Upper lobe of left lung (tissue), 6 donors: ENCODE measurements around the gene GLB1L3. TPM values are rescaled to one million over a fixed set of nuclear protein-coding genes. Genes with fewer than 3 reads are reported as not detected.

Source experiments
- ATAC-seq, 2 donors: fragments of 200-7000 bp; cut with Tn5 transposase; one replicate each; pipeline ENCODE4 v1.9.1; 2022; ENCODE audit warnings: mild to moderate bottlenecking in 2 of 2, moderate library complexity in 2 of 2; ENCODE audit not compliant: low FRiP score in 2 of 2
- DNase-seq, 2 donors: peaks; one replicate each; pipeline ENCODE4 v3.0.0-alpha.2; 2019 to 2020
- H3K27ac ChIP-seq, 4 donors: fragments of 200-600 bp; sonication (generic); one replicate each; pipeline ENCODE4 v1.5.1; 2016 to 2019
- H3K27me3 ChIP-seq, 4 donors: fragments of 200-600 bp; sonication (generic); one replicate each; pipeline ENCODE4 v1.5.1; 2017 to 2019
- H3K36me3 ChIP-seq, 4 donors: fragments of 200-600 bp; sonication (generic); one replicate each; pipeline ENCODE4 v1.5.1; 2016 to 2019
- H3K4me1 ChIP-seq, 4 donors: fragments of 200-600 bp; sonication (generic); one replicate each; pipeline ENCODE4 v1.5.1; 2018 to 2019
- H3K4me3 ChIP-seq, 4 donors: fragments of 200-600 bp; sonication (generic); one replicate each; pipeline ENCODE4 v1.5.1; 2017 to 2019; ENCODE audit warnings: mild to moderate bottlenecking in 2 of 4, moderate library complexity in 1 of 4
- H3K9me3 ChIP-seq, 4 donors: fragments of 200-600 bp; sonication (generic); one replicate each; pipeline ENCODE4 v1.5.1; 2018 to 2019
- CTCF ChIP-seq, 6 experiments: fragments of 450-650 bp in 4 of 6; fragments of 200-600 bp in 2 of 6; sonication (generic) in 2 of 6; IDR thresholded peaks; one replicate each; pipeline ENCODE4 v1.5.1; 2016 to 2019; ENCODE audit warnings: antibody characterized with exemption in 6 of 6
- EP300 ChIP-seq, 4 donors: sonication (generic); formaldehyde crosslinking; IDR thresholded peaks; one replicate each; pipeline ENCODE4 v1.5.1; 2017; ENCODE audit warnings: antibody characterized with exemption in 4 of 4, control low read depth in 2 of 4
- POLR2A ChIP-seq, 4 donors: fragments of 450-650 bp; IDR thresholded peaks; one replicate each; pipeline ENCODE4 v1.5.1; 2016 to 2017; ENCODE audit warnings: antibody characterized with exemption in 4 of 4, mild to moderate bottlenecking in 2 of 4
- POLR2AphosphoS5 ChIP-seq, 2 donors: sonication (generic); formaldehyde crosslinking; IDR thresholded peaks; one replicate each; pipeline ENCODE4 v1.5.1; 2017; ENCODE audit warnings: antibody characterized with exemption in 2 of 2
- WGBS, 2 donors: methylation state at CpG; one replicate each; pipeline ENCODE4 v1.1.5; 2017 to 2018; 5-methylcytosine and 5-hydroxymethylcytosine counted together
- total RNA-seq, 6 donors: library from RNA; depleted of rRNA in 4 of 6; stranded (reverse); fragments of >200 nt in 4 of 6; gene quantifications; one replicate each; pipeline versions ENCODE4 v1.1.0 to v1.2.1, GENCODE V29; 2016 to 2021
- donor health status: DM: no; HTN: no; CAD: no; lungs with moderate emphysema.
- donor health status: DM: no; HTN: yes; CAD: no; lungs with severe emphysema.

GLB1L3 gene
- total RNA-seq, 6 donors from 2014 or later: 0.17 to 1.3 (median 1.0) TPM; not detected in 2

- DNase-seq: peak in 1 of 2 donors; percentile 74
- 82 to 86% methylated on average over 23 to 26 of the region's 27 CpGs for WGBS, 2 donors
- H3K4me3 ChIP-seq: no peak overlapping the region
- TF ChIP-seq EP300 (IDR thresholded peaks at IDR 0.05): no peak
- TF ChIP-seq POLR2AphosphoS5 (IDR thresholded peaks at IDR 0.05): no peak
- TF ChIP-seq POLR2A (IDR thresholded peaks at IDR 0.05): no peak
- no peak for TF ChIP-seq CTCF (IDR thresholded peaks at IDR 0.05)
- H3K27me3 ChIP-seq: no peaks in the 10 kb centered on the region
- H3K27ac ChIP-seq: no peak overlapping the region
- no peaks in the 10 kb centered on the region for H3K9me3 ChIP-seq
- peaks cover 0 to 3% (median 0%) of the 10 kb centered on the region in 4 donors for H3K4me1 ChIP-seq
- peak in 1 of 2 donors; percentile 24 for ATAC-seq
- H3K36me3 ChIP-seq: no peaks in the 10 kb centered on the region
These were observed 82.1 kb downstream of the GLB1L3 start for GRCh38 chr11:134358165-134358855.

- H3K9me3 ChIP-seq: no peaks in the 10 kb centered on the region
- TF ChIP-seq POLR2A (IDR thresholded peaks at IDR 0.05): no peak
- no peak for TF ChIP-seq CTCF (IDR thresholded peaks at IDR 0.05)
- no peak for TF ChIP-seq EP300 (IDR thresholded peaks at IDR 0.05)
- no peak for TF ChIP-seq POLR2AphosphoS5 (IDR thresholded peaks at IDR 0.05)
- no peak overlapping the region for H3K27ac ChIP-seq
- H3K27me3 ChIP-seq: no peaks in the 10 kb centered on the region
- WGBS, 2 donors: 85 to 90% methylated on average over 6 to 16 of the region's 18 CpGs
- peak in 1 of 2 donors; percentile 75 for DNase-seq
- no peak overlapping the region for H3K4me3 ChIP-seq
- peaks cover 0 to 3% (median 0%) of the 10 kb centered on the region in 4 donors for H3K4me1 ChIP-seq
- no peaks in the 10 kb centered on the region for H3K36me3 ChIP-seq
- no peak for ATAC-seq
These were observed 82.8 kb downstream of the GLB1L3 start for GRCh38 chr11:134358856-134359490.

- no peaks in the 10 kb centered on the region for H3K9me3 ChIP-seq
- H3K4me1 ChIP-seq: peaks cover 0 to 3% (median 0%) of the 10 kb centered on the region in 4 donors
- WGBS, 2 donors: 86 to 91% methylated on average over 10 of the region's 10 CpGs
- no peaks in the 10 kb centered on the region for H3K27me3 ChIP-seq
- H3K27ac ChIP-seq: no peak overlapping the region
- no peaks in the 10 kb centered on the region for H3K36me3 ChIP-seq
- no peak for TF ChIP-seq POLR2A (IDR thresholded peaks at IDR 0.05)
- no peak for TF ChIP-seq POLR2AphosphoS5 (IDR thresholded peaks at IDR 0.05)
- TF ChIP-seq EP300 (IDR thresholded peaks at IDR 0.05): no peak
- TF ChIP-seq CTCF (IDR thresholded peaks at IDR 0.05): no peak
- ATAC-seq (no peak), DNase-seq (no peak)
- no peak overlapping the region for H3K4me3 ChIP-seq
These were observed 83.5 kb downstream of the GLB1L3 start for GRCh38 chr11:134359646-134360045.

DNA sequence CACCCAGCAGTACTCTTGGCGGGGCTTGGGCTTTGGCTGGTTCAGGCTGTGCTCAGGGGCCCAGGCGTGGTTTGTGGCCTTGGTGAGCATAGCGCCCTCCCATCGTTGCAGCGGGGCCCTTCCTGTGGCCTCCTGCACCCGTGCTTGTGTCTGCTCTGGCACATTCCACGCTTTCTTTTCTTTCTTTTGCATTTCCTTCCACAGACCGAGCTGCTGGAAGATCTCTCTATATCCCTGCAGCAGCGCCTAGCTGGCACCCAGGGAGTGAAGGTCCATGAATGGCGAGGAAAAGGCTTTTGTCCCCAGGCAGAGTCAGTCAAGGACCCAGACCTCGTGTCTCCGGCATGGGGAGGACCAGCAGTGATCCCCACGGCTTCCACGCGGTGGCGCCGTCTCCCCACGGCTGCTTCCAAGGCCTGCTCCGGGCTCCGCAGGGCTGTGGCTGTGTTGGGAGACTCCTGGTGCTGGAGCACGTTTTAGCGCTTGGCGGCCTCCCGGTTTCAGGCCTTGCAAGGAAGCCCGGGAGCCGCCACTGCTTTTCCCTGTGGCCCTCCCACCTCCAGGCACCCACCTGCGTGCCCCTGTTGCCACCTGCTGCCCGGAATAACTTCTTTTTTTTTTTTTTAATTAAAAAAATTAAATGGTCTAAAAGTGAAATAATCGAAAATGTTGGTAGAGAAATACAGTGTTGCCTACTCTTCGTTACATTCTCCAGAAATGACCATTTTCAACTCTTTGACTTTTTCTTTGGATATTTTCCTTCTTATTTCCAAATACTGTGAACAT is 84.1 kb downstream of the GLB1L3 start:
- no peak for TF ChIP-seq POLR2AphosphoS5 (IDR thresholded peaks at IDR 0.05)
- no peak for TF ChIP-seq EP300 (IDR thresholded peaks at IDR 0.05)
- TF ChIP-seq CTCF (IDR thresholded peaks at IDR 0.05): peak; percentile 61 to 87 (median 82)
- Histone ChIP-seq H3K27me3 (no peaks in the 10 kb centered on the region), H3K4me1 (peaks cover 0 to 3% (median 0%) of the 10 kb centered on the region in 4 donors), H3K9me3 (no peaks in the 10 kb centered on the region), H3K36me3 (no peaks in the 10 kb centered on the region), H3K4me3 (no peak overlapping the region), H3K27ac (no peak overlapping the region)
- DNase-seq (peak; percentile 75 to 96), ATAC-seq (peak; percentile 72 to 90)
- 18 to 33% methylated on average over 22 to 30 of the region's 30 CpGs for WGBS, 2 donors
